Measurements from ENCODE around the gene GABARAP. TPM values are rescaled to one million over a fixed set of nuclear protein-coding genes. Genes with fewer than 3 reads are reported as not detected.
"Not testable (repeated sequence)": the region's sequence is repeated elsewhere in the genome, so short reads cannot be mapped to it uniquely, and the experiment has no call there.

The GABARAP gene
- total RNA-seq, 1 donor from 2014 or later: 223 TPM

DNA sequence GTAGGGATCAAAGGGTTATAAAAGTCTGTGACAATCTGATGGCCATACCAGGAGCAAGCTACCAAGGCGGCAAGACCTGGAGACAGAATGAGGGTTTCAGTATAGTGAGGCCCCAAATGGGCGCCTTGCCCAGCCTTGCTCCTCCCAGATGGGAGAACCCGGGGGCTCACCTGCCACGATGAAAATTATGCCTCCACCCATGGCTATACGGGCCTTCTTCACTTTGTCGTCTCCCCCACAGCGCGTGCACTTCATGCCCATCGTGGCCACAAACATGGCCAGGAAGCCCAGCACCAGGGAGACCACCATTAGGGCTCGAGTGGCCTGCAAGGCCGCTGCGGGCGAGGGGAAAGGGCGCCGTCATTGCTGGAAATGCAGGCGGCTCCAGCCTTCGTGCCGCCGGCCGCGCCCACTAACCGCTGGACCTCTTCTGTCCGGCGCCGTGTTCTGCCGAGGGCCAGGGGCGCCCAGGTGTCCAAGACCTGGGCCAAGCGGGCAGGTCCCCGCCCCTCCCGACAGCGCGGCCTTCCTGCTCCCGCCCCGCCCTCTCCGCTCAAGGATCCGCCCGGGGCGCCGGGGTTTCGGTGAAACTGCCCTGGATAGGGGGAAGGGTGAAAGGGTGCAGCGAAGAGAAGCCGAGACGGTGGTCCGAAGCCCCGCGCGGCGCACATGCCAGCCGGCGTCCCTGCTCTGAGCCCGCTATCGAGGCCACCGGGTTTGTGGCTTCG lies 18.6 kb upstream of the GABARAP start:
- DNase-seq: no peak

DNA sequence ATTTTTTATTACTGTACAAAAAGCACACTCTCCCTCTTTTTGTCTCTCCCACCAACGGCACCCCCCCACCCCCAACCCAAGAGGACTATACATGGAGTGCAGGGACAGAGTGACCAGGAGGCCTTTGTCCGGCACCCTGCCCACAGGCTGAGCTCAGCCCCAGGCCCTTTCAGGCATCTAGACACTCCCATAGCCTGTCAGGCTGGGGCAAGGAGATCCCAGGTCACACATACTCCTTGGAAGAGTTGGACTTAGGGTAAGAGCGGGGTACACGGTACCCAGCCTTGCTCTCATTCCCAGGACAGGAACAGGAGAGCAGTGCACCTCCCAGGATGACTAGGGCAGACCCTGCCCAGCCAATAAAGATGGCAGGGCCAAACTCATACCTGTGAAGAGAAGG lies 17.9 kb upstream of the GABARAP start:
- DNase-seq: no peak

DNA sequence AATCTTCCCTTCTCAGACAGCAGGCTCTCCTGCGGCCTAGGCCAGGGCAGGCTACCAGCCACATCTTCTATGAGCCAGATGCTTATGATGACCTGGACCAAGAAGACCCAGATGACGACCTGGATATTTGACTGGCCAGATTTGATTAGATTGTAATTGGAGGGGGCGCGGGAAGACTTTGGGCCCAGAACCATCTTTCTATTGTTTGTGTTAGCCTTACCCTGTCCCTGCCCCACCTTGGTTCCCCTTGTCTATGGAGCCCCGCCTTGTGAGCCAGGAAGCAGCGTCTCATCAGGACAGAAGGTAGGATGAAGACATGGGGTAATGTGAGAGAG lies 17.3 kb upstream of the GABARAP start:
- no peak for DNase-seq

DNA sequence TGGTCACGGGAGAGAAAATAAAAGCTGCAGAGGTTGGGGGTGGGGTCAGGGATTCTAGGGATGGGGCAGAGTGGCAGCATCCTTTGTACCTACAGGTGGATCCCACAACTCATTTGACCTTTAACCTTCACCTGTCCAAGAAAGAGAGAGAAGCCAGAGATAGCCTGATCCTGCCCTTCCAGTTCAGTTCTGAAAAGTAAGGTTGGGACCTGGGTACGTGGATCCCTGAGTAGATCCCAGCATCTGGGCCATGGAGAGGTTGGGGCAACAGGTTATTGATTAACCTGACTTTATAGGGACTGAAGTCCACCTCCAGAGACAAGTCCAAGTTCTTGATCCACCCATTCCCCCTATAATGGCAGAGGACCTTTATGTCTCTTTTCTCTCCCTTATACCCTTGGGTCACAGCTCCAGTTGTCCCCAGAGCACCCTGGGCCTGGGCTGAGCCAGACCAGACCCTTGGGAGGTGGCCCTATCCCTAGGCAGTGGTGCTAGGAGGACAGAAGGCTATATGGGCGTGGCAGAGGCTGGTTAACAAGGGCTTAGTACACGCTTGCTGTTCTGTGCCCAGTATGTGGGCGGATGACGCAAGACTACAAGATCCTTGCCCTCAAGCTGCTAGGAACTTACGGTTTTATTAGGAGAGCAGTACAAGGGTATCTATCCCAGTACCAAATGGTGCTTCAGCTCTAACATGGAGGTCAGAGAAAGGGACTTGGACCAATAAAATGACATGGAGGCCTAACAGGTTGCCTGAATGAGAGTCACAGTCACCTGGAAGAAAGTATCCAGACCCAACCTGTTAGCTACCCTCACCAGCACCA lies 16.7 kb upstream of the GABARAP start:
- no peak for DNase-seq

DNA sequence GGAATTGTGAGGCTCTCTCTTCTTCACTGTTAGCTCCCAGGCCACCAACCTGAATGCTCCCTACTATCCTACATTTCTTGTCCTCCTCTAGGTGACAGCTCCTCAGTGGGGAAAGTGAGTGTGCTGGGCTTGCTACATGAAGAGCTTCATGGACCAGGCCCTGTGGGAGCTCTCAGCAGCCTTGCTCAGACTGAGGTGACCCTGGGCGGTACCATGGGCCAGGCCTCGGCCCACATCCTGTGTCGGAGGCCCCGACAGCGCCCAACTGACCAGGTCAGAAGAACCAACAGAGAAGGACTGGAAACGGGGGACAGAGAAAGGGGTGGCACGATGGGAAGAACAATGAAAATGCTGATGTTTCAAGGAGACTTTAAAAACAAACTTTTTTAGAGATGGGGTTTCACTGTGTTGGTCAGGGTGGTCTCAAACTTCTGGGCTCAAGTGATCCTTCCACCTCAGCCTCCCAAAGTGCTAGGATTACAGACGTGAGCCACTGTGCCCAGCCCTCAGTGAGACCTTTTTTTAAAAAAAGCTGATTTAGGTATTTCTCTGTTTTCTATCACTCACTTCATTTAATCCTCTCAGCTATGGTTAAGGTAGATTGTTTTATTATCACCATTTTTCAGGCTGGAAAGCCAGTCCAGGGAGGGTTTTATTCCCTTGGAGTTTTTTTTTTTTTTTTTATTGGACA lies 14.7 kb upstream of the GABARAP start:
- DNase-seq: no peak

DNA sequence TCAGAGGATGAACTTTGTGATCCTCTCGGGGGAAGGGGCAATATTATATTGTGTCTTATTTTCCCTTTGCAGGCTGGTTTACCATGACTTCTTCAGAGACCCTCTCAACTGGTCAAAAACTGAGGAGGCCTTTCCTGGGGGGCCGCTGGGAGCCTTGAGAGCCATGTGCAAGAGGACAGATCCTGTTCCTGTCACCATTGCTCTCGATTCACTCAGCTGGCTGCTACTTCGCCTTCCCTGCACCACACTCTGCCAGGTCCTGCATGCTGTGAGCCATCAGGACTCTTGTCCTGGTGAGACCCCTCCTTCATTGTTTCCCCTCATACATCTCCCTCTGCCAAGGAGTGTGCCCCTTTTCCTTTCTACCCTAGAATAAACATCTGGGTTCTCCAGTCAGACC lies 12.3 kb upstream of the GABARAP start:
- no peak for DNase-seq

DNA sequence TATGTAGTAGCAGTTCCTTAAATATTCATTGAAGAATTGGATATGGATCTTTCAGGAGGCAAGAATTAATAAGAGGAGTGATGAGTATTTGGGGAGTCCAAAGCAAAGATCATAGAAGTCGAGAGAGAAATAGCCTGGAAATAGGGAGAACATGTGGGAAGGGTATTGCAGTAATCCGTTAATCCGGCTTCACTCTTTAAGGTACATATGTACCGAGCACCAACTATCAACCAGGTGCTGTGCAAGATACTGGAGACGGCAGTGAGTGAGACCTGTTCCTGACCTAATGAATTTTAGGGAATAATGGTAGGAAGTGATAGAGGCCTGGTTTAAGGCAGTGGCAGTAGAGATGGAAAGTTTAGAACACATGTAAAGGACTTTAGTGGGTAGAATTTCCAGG lies 10.8 kb upstream of the GABARAP start:
- no peak for DNase-seq

DNA sequence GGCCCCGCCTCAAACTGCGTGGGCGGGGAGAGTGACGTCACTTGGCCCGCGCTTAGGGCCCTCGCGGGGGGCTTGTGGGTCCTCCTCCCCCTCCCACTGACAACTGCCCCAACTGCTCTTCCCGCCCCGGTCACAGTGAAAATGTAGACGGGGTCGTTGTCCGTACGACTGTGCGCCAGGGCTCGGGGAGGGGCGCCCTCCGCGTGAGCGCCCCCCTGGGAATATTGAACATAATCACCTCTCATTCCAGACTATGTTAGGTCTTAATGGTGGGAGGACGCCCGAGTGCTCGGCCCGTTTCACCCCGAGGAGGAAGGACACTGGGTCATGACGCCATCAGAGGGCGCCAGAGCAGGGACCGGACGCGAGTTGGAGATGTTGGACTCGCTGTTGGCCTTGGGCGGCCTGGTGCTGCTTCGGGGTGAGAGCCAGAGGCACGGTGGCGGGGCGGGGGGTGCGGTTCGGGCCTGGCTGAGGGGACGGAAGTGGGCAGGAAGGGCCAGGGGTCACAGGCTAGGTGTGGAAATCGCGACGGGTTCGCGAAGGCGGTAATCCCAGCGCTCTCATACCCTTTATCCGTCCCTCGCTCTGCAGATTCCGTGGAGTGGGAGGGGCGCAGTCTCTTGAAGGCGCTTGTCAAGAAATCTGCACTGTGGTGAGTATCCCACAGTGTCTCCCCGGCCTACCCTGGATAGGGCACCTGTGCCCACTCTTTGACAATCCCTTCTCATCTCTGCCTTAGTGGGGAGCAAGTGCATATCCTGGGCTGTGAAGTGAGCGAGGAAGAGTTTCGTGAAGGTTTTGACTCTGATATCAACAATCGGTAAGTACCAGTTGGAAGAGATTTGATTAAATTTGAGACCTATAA lies 10.2 kb upstream of the GABARAP start, which contains the start of gene ELP5:
Gene ELP5, plus strand, starts transcription at position 40 of the 868 bp plus-strand sequence. Its CDS starts 336 bp downstream, at position 376.
- DNase-seq: peak; percentile 94

DNA sequence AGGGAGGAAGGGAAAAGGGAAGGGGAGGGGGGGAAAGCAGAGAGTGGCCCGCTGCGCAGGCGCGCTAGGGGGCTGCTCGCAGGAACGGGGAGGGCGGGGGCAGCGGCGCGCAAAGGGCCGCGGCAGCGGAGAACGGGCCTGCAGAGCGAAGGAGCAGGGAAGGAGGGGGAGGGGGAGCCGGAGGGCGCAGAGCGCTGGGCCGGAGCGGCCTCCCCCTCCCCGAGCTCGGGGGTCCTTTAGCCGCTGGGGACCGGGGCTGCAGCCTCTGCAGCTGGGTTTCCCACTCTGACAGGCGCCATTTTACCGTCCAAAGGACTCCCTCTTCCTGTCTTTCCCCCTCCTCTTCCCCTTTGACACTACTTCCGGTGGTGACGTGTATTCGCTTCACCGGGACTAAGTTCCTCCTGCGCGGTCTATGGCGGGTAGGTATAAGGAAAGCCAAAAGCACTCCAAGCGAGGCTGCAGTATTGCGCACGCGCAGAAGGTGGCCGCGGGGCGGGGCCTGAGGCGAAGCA lies 9.5 kb upstream of the GABARAP start, which contains the start of gene CTDNEP1:
Gene CTDNEP1, minus strand, starts transcription at position 74 of the 515 bp plus-strand sequence. CDS start 438 bp downstream, outside the sequence.
- peak; percentile 100 for DNase-seq

DNA sequence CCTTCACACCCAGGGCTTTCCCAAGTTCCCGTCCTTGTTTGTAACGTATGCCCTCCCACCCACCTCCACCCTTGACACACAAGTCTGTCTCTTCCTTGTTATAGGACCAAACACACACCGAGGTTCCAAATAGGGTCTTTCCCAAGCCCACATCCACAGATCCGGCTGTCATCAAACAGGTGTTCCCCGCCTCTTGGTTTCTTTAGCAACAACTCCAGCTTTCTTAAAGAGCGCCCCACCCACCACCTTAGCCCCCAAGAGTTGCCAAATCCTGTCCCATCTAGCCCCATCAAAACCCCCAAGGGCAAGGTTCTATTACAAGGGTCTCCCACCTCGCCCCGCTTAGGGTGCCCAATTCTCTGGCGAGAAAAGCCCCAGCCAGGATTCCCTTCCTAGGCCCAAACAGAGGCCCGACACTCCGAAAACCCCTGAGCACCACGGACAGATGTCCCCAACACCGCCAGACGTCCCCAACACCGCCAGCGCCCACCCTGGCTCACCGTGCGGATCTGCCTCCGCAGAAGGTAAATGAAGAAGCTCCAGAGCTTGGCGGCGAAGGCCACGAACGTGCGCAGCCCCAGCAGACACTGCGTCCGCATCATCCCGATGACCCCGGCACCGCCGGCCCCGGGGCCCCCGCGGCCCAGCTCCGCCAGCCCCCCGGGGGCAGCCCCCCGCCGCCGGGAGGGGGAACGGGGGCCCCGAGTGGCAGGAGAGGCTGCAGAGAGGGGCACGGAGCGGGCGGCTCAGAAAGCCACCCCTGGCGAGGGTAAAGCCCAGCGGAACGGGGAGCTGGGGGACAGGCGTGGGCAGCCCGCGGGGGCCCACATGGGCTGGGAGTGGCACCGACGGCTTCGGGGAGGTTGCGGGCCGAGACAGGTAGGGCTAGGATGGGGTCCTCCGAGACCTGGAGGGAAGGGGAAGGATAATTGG lies 8.7 kb upstream of the GABARAP start:
- no peak for DNase-seq

DNA sequence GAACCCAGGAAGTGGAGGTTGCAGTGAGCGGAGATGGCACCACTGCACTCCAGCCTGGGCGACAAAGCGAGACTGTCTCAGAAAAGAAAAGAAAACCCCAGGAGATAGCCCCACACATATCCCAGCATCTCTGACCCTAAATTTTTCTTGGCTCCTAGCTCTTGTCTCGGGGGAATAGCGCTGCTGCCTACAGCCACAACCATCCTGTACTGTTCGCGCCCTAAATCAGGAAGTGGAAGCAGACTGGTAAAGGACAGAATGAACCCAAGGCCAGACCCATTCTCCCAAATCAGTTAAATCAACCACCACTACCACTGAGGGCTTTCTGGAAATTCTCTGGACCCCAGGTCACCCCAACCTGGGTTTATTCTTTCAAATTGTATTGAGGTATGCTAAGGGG lies 7.6 kb upstream of the GABARAP start:
- DNase-seq: no peak

DNA sequence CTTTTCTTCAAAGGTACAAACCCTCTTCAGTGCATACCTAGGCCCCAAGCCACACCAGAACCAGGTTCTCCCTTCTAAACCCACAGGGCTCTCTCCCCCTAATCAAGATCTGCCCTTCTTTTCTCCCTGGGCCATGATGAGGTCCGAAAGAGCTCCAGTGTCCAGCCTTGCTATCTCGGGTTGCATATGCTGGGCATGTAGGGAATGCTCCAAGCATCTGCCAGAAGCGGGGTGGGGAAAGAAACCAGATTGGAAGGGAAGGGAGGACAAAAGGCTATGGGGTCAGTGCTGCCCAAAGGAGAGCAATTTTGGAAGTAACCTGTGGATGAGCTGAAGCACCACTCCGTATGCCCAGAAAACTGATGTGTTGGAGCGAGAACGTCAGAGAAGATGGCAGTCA lies 7.0 kb upstream of the GABARAP start:
- DNase-seq: no peak

DNA sequence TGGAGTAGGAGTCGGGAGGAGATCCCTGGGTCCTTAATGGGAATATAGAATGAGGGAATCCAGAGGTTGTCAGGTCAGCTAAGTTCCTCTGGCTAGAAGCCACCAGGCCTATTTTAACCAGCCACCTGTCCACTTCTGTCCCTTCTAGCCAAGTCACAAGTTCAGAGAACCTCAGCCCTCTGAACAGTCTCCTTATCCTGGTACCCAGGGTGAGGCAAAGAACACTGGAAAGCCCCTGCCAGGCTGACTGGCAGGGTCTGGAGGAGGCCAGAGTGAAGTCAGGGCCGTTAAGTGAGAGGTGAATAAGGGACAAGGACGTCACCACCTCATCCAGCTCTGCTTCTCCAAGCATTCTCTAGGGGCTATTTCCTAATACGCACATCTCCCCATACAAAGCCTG lies 6.5 kb upstream of the GABARAP start:
- no peak for DNase-seq

DNA sequence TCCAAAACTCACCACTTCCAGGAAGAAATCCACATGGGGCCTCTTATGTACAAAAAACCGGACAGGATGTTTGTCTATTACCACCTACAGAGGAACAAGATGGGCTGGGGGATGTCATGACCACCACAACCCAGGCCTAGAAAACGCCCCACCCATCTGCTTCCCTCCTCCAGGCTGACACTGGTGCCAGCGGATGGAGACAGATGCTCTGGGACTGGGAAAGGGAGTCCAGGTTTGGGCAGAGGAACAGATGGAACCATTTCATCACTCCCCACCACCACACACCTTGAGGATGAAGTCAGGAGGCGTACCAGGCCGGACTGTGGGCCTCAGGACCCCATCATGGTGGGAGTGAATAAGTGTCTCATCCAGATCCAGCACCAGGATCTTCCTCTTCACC lies 4.5 kb upstream of the GABARAP start:
- no peak for DNase-seq

DNA sequence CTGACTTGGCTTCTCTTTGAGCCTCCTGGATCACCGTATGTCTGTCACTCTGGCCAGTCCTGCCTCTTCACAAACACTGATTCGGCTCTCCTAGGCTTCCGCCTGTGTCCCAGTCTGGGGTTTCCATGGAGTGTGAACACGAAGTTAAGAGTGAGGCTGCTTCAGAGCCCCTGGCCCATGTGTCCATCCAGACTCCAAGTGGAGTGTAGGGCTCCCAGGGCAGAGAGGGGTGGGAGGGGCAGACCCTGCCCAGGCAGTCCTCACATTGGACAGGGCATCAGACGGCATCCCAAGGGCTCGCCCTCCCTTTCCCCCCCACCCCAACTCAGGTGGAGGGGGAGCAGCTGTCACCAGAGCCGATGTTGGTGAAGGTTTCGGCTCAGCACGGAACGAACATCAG lies 1.6 kb upstream of the GABARAP start:
- DNase-seq: not testable (repeated sequence)

DNA sequence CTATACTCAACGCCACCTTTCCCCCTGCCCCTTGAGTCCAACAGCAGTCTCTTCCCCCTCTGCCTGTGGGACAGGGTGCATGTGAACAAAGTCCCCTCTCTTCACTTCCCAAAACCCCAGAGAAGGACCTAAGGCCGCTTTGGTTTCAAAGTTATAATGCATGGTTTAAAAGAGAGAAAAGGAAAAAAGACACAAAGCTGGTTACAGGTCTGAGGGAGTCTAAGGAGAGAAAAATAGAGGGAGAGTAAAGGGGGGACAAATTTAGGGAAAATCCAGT lies 1.1 kb upstream of the GABARAP start:
- DNase-seq: no peak

DNA sequence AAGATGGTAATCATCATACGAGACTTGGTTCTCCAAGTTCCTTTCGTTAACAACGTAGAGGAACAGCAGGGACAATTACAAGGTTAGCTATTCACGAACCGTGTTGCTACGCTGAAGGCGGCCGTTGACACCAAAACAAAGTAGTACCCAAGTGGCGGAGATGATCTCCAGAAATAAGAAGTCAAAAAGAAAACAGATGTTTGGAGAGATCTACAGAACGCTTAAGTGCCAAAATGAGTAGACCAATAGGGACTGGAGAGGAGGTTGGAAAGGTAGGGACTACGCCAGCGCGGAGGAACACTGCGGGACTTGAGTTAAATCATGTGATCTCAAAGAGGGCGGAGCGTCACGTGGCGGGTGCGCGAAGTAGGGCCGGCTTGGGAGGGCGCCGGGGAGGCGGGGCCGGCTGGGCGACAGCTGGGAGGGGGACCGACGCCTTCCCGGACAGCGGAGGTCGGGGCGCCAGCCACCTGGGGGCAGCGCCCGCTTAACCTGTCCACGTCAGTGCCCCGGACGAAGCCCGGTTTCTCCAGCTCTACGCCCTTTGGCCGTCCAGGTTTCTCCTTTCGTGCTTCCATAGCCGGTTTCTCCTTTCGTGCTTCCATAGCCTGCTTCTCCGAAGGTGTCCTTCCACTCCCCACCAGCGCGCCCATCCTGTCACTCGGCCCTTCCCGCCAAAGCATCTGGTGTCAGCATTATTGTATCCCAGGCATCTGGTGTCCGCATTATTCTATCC lies 636 bp upstream of the GABARAP start:
- peak; percentile 98 for DNase-seq

DNA sequence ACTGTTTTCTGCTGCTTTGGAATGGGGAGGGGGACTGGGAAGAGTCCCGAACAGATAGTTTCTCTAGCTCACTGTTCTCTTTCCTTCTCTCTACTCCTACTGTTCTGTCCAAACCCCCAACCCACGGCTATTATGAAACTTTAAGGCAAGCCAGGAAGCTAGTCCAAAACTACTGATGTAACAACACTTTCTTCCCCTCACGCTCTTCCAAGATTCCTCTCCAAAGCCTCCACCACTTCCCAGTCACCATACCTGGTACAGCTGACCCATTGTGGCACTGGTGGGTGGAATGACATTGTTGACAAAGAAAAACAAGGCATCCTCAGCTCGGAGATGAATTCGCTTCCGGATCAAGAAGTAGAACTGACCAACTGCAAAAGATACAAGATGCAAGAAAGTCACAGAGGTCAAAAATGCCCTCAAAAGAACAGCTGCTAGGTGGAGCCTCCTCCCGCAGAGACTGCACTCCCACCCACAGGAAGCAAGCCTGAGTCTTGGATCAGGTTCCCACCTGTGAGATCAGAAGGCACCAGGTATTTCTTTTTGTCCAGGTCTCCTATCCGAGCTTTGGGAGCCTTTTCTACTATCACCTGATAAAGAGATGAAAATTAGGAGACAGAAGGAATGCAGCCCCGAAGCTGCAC lies 1.0 kb downstream of the GABARAP start:
- no peak for DNase-seq

DNA sequence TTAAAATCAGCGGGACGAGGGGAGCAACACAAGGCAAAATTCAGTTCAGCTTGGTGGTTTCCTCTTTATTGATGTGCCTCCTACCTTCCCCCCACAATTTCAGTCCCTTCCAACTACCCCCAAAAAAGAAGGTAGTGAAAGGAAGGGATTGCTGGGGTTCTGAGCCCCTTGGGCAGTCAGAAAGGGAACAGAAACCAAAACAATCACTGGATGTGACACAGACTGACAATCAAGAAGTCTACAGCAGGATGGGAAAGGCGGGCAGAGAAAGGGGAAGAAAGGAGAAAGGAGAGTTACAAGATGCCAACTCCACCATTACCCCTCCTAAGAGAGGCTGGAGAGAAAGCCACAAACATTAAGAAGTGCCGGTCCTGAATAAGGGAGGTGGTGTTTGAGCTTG lies 1.9 kb downstream of the GABARAP start:
- DNase-seq: no peak

Measured in skin of body (tissue), 2 donors.